Measurements from ENCODE around the gene DOP1B. TPM values are rescaled to one million over a fixed set of nuclear protein-coding genes. Genes with fewer than 3 reads are reported as not detected.

Gene DOP1B
- total RNA-seq, 4 donors from 2014 or later: 6.3 to 15.1 (median 11.2) TPM

- Histone ChIP-seq H3K27ac (replicated peaks in 1 of 4) (no peak overlapping the region), H3K36me3 (peaks cover 0 to 3% (median 1%) of the 10 kb centered on the region in 4 donors), H3K27me3 (no peaks in the 10 kb centered on the region), H3K4me1 (peaks cover 6 to 13% (median 11%) of the 10 kb centered on the region in 4 donors), H3K9me3 (no peaks in the 10 kb centered on the region), H3K4me3 (no peak overlapping the region)
- WGBS: 90% methylated on average over 4 of the region's 4 CpGs
- DNase-seq (ENCODE audit: extremely low spot score): no peak
- TF ChIP-seq POLR2AphosphoS5 (IDR thresholded peaks at IDR 0.05): no peak
- no peak for TF ChIP-seq POLR2A (IDR thresholded peaks at IDR 0.05; ENCODE audit: low read depth)
- TF ChIP-seq EP300 (IDR thresholded peaks at IDR 0.05): no peak
- no peak for TF ChIP-seq CTCF (IDR thresholded peaks at IDR 0.05)
- intact Hi-C loops (cut with DNase I): no loop called here
Observed at GRCh38 chr21:36186081-36186480, 29.5 kb downstream of the DOP1B start.

GRCh38 chr21:36186506-36187399 is 30.1 kb downstream of the DOP1B start:
- H3K4me1 ChIP-seq: peaks cover 6 to 13% (median 11%) of the 10 kb centered on the region in 4 donors
- TF ChIP-seq CTCF (IDR thresholded peaks at IDR 0.05) (no peak), POLR2AphosphoS5 (IDR thresholded peaks at IDR 0.05) (no peak), POLR2A (IDR thresholded peaks at IDR 0.05; ENCODE audit: low read depth) (no peak), EP300 (IDR thresholded peaks at IDR 0.05) (no peak)
- H3K27me3 ChIP-seq: no peaks in the 10 kb centered on the region
- H3K27ac ChIP-seq (replicated peaks in 1 of 4): no peak overlapping the region
- intact Hi-C loops (cut with DNase I): no loop called here
- 81% methylated on average over 15 of the region's 18 CpGs for WGBS
- H3K36me3 ChIP-seq: peaks cover 0 to 3% (median 1%) of the 10 kb centered on the region in 4 donors
- no peaks in the 10 kb centered on the region for H3K9me3 ChIP-seq
- DNase-seq (ENCODE audit: extremely low spot score): no peak
- H3K4me3 ChIP-seq: no peak overlapping the region

- TF ChIP-seq POLR2AphosphoS5 (IDR thresholded peaks at IDR 0.05) (no peak), CTCF (IDR thresholded peaks at IDR 0.05) (no peak), POLR2A (IDR thresholded peaks at IDR 0.05; ENCODE audit: low read depth) (no peak)
- Histone ChIP-seq H3K36me3 (peaks cover 0 to 3% (median 1%) of the 10 kb centered on the region in 4 donors), H3K4me3 (no peak overlapping the region), H3K4me1 (peaks cover 6 to 13% (median 11%) of the 10 kb centered on the region in 4 donors), H3K27ac (replicated peaks in 1 of 4) (no peak overlapping the region), H3K9me3 (no peaks in the 10 kb centered on the region), H3K27me3 (no peaks in the 10 kb centered on the region)
- no peak for DNase-seq (ENCODE audit: extremely low spot score)
- intact Hi-C loops (cut with DNase I): no loop called here
- 65% methylated on average over 8 of the region's 8 CpGs for WGBS
Observed at GRCh38 chr21:36188081-36188681, 31.6 kb downstream of the DOP1B start.

GRCh38 chr21:36188937-36189336 is 32.3 kb downstream of the DOP1B start:
- Histone ChIP-seq H3K9me3 (no peaks in the 10 kb centered on the region), H3K27ac (replicated peaks in 1 of 4) (no peak overlapping the region), H3K4me3 (no peak overlapping the region), H3K36me3 (peaks cover 0 to 3% (median 1%) of the 10 kb centered on the region in 4 donors), H3K27me3 (no peaks in the 10 kb centered on the region), H3K4me1 (peaks cover 8 to 13% (median 11%) of the 10 kb centered on the region in 4 donors)
- no peak for DNase-seq (ENCODE audit: extremely low spot score)
- TF ChIP-seq CTCF (IDR thresholded peaks at IDR 0.05) (no peak), POLR2AphosphoS5 (IDR thresholded peaks at IDR 0.05) (no peak), POLR2A (IDR thresholded peaks at IDR 0.05; ENCODE audit: low read depth) (no peak)
- intact Hi-C loops (cut with DNase I): no loop called here
- 30% methylated on average over 2 of the region's 2 CpGs for WGBS
